Hematopoietic multipotent progenitor cell treated with erythropoietin and hydrocortisone succinate and interleukin-3 and kit ligand, for 15 days (in vitro differentiated cells): Measurements from ENCODE around the gene GFRAL.
A peak's percentile ranks its signal among the peaks of the same experiment; 100 is the strongest.

ENCODE experiments used
- DNase-seq: peaks from one replicate; pipeline ENCODE4 v3.0.0-alpha.2; 2015; ENCODE audit warnings: low spot score

Gene GFRAL

DNA sequence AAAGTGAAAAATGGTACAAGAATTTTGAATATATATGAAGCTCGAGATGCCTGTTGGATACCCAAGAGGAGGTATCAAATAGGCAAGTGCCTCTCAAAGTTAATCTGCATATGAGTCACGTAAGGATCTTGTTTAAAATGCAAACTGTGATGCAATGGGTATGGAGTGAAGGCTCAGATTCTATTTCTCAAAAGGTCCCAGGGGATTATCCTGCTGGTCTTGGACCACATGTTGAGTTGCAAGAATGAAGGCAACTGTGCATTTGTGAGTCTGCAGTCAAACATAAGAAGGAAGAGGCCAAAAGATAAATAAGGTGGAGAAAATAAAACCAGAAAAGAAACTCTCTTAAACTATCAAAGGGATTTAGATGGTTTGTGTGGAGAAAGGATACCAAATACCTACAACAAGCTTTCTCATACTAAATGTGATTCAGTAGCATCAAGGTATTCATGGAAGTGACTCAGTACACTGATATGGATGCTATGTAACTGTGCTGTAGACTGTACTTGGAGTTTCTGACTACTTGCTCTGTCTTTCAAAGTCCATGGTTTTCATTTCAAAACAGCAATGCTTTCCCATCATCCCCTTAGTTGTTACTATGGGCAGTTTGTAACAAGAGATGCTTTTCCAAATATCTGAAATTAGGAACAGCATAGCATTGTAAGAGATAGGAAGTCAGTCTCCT is 106.3 kb downstream of the GFRAL start:
- no peak for DNase-seq

DNA sequence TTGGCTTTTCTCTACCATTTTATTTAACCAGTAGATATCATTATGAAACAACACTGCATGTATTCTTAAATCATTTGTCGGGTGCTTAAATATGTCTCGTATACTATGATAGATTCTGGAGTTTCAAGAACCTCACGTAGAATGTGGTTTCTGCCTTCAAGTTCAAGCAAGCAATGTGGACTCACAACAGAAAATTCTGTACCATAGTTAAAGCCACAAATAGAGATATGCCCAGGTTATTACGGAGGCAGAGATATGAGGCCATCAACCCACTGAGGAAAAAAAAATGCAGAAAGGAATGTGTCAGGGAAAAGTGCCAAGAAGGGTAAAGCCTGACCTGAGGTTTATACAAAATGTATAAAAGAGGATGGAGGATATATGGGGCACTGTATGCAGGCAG is 109.9 kb downstream of the GFRAL start:
- DNase-seq, result no peak

DNA sequence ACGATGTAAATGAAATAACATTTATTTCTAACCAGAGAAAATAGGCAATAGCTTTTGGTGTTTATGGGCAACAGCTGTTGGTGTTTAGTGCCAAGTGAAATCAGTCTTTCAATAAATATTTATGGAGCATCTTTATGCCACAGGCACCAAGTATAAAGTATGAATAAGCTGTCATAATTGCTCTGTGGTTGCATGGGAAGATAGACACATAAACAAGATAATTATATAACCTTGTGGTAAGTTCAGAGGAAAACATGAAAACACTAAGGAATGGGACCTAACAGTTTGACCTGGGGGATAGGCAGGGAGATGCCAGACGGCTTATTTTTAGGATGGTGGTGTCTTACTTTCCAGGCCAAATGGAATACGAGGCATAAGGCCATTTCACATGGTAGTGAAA is 110.9 kb downstream of the GFRAL start:
- DNase-seq, result no peak

DNA sequence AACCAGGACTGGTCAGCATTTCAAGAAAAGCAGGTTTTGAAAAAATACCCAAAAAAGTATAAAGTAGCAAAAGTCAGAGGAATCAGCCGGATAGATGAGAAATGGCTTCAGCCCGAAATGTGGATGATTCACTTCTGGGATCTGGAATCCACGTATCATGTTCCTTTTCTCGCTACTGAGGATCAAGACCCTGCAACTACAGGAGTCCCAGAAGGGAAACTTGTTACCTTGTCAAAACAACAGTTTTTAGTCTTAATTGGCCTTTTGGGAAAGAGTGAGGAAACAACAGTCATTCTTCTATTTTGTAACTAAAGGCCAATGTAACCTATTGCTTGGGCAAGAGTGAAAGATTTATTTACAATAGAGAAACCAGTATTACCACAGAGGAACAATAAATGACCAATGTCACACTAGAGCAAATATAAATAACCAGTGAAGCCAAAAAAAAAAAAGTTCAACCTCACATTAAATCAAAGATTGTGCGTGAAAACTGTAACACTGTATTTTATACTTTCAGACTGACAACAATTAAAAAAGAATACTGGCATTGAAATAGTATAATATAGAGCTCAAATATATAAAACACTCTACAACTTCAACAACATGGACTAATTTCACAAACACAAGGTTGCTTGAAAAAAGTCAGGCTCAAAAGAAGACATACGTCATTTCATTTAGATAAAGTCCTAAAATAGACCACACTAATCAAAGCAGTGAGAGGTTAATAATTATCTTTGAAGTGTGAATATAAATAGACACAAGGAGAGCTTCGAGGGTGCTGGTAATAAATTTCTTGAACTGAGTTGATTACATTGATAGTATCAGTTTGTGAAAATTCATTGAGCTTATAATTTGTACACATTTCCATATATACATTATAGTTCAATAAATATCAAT is 116.2 kb downstream of the GFRAL start:
- no peak for DNase-seq

DNA sequence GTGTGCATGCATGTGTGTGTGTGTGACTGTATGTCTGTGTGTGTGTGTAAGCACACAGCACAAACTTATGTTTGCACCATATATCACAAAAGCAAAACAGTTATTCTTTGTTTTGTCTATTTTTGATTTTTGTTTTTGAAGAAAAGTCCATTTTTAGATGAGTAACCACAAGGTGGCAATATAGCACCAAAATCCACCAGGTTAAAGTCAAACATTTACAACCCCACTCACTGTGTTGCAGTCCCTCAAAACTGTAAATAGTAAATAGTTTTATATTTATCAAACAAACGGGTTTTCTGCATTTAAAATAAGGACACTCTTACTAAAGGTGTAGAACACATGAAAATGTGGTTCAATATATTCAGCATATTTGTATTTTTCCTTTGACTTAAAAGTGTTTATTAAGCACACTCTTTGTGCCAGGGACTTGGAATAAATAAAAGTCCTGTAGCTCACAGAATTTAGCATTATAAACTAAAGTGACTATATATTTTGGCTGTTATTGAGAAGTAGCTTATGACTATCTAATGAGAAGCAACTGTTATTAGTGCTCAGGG is 118.5 kb downstream of the GFRAL start:
- DNase-seq, result peak; percentile 2

DNA sequence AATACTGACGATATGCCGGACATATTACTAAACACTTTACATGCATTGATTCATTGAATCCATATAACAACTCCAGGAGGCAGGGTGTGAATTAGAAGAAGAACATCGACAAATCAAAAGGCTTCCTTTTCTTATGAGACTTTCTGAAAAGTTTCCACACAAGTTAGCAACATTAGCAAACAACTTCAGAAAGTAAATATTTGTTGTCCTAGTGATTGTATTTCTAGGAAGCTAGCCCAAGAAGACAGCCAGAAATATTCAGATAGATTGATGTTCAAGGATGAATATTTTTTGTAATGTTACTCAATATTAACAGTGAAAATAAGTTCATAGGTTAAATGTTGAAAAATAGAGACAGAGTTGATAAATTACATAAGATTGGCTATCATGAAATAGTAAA is 120.6 kb downstream of the GFRAL start:
- DNase-seq, result no peak

DNA sequence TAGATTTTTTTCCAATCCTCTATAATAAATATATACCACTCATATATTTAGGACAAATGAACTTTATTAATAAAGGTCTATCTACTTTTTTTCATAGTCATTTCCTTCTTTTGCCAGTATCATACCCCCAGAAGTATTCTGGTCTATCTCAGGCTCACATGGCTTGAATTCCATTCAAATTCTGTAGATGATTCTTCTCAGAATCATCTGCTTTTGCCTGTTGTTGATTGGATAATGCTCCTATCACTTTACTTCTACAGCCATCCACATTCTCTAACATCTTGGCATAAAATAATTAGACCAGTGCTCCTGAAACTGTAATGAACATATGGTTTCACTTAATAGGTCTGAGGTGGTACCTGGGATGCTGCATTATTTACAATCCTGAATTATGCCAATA is 121.2 kb downstream of the GFRAL start:
- DNase-seq, result no peak

DNA sequence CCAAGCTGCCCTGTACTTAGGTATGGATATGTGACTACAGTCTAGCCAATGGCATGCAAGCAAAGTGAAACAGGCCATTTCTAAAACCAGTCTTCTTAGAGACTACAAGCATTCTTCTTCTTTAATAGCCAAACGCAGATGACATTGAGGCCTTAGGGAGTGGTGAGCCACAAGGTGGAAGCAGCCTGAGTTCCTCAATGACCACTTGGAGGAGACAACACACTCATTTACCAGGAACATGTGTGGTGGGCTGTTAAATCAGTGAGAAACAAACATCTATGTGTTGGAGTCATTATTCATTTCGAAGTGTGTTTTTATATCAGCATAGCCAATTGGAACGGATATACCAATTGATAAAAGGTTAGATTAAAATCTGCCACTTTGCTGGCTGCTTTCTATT is 122.0 kb downstream of the GFRAL start:
- DNase-seq, result no peak

DNA sequence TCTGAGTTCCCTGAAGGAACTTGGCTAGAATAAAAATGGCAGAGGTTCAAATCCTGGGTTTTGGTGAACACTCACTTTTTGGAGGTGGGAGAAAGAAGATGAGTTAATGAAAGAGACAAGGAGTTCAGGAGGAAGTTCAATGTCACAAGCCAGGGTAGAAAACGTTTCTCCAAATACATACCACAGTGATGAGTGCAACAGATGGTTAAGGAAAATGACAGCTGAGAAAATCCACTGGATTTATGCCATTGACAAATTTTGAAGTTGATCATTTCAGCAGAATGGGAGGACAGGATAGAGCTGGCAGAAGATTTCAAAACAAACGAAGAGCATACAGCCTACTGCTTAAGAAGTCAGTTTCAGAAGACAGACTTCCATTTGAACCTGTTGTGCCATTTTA is 122.7 kb downstream of the GFRAL start:
- DNase-seq, result no peak
